ENCODE measurements around the gene TMA7B.

TMA7B gene

GRCh38 chr22:39958009-39958711 lies 2.0 kb upstream of the TMA7B start:
- no peak for TF ChIP-seq CTCF (IDR thresholded peaks at IDR 0.05; ENCODE audit: low read depth, low read length, missing control alignments)

GRCh38 chr22:39958949-39959639 lies 1.1 kb upstream of the TMA7B start:
- no peak overlapping the region for H3K4me3 ChIP-seq (replicated peaks; ENCODE audit: low read depth, low read length)
- no peak for TF ChIP-seq CTCF (IDR thresholded peaks at IDR 0.05; ENCODE audit: low read depth, low read length, missing control alignments)
- no peak for DNase-seq (ENCODE audit: extremely low read depth, low read depth)

More at GRCh38 chr22:39958009-39958711, 2.0 kb upstream of the TMA7B start:
- no peak for DNase-seq (ENCODE audit: extremely low read depth, low read depth)
- H3K4me3 ChIP-seq (replicated peaks; ENCODE audit: low read depth, low read length) = no peak overlapping the region

GRCh38 chr22:39960791-39961746 lies 872 bp downstream of the TMA7B start:
- no peak overlapping the region; the same call in 1 of the 2 replicates for H3K4me3 ChIP-seq (replicated peaks; ENCODE audit: low read depth, low read length)
- TF ChIP-seq CTCF (IDR thresholded peaks at IDR 0.05; ENCODE audit: low read depth, low read length, missing control alignments) = no peak

GRCh38 chr22:39962071-39962470 lies 1.9 kb downstream of the TMA7B start:
- no peak for DNase-seq (ENCODE audit: extremely low read depth, low read depth)
- H3K4me3 ChIP-seq (replicated peaks; ENCODE audit: low read depth, low read length) = no peak overlapping the region
- no peak for TF ChIP-seq CTCF (IDR thresholded peaks at IDR 0.05; ENCODE audit: low read depth, low read length, missing control alignments)

More at GRCh38 chr22:39960791-39961746, 872 bp downstream of the TMA7B start:
- peak; percentile 77 for DNase-seq (ENCODE audit: extremely low read depth, low read depth)

GRCh38 chr22:39965748-39966147 lies 5.6 kb downstream of the TMA7B start:
- no peak for DNase-seq (ENCODE audit: extremely low read depth, low read depth)
- no peak overlapping the region for H3K4me3 ChIP-seq (replicated peaks; ENCODE audit: low read depth, low read length)
- no peak for TF ChIP-seq CTCF (IDR thresholded peaks at IDR 0.05; ENCODE audit: low read depth, low read length, missing control alignments)

GRCh38 chr22:39966470-39966869 lies 6.3 kb downstream of the TMA7B start:
- H3K4me3 ChIP-seq (replicated peaks; ENCODE audit: low read depth, low read length) = no peak overlapping the region
- no peak for TF ChIP-seq CTCF (IDR thresholded peaks at IDR 0.05; ENCODE audit: low read depth, low read length, missing control alignments)
- DNase-seq (ENCODE audit: extremely low read depth, low read depth) = no peak
